NCI-H1694 (cell line): ENCODE measurements around the gene KRT79.

ENCODE experiments used
- DNase-seq: peaks from one replicate; lab custom pipeline; 2025; lab: John Stamatoyannopoulos, UW

Gene KRT79

DNA sequence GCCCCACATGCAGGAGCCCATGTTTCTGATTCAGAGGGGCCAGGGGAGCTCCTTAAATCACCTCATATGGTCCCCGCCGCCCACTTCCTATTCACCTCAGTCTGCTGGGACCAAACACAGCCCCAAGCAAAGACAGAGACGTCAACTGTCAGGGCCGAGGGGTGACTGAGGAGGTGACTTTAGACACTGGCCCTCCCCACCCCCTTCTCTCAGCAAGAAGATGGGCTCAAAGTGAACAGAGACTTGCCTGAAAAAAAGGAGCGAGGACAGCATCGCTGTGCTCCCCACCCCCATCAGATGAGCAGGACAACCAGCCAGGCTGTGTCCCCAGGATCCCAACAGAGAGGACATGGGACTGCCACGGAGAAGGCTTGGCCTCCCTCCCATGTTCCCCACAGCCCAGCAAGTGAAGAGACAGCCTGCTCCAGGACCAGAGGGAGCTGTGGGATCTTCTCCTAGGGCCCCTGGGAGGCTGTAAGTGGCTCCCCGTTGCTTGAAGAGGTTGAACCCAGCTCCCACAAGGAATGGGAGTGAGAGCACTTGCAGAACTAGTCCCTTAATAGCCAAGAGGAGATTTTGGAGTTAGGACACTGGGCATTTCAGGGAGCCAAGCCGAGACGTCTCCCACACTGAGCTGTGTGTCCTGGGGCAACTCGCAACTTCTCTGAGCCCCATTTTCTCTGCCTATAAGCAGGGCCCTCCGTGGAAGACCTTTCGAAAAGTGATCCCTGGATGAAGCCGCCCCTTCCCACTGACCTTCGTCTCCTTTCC is 1.3 kb upstream of the KRT79 start:
- no peak for DNase-seq

GRCh38 chr12:52834727-52835001 is 553 bp upstream of the KRT79 start:
- no peak for DNase-seq

DNA sequence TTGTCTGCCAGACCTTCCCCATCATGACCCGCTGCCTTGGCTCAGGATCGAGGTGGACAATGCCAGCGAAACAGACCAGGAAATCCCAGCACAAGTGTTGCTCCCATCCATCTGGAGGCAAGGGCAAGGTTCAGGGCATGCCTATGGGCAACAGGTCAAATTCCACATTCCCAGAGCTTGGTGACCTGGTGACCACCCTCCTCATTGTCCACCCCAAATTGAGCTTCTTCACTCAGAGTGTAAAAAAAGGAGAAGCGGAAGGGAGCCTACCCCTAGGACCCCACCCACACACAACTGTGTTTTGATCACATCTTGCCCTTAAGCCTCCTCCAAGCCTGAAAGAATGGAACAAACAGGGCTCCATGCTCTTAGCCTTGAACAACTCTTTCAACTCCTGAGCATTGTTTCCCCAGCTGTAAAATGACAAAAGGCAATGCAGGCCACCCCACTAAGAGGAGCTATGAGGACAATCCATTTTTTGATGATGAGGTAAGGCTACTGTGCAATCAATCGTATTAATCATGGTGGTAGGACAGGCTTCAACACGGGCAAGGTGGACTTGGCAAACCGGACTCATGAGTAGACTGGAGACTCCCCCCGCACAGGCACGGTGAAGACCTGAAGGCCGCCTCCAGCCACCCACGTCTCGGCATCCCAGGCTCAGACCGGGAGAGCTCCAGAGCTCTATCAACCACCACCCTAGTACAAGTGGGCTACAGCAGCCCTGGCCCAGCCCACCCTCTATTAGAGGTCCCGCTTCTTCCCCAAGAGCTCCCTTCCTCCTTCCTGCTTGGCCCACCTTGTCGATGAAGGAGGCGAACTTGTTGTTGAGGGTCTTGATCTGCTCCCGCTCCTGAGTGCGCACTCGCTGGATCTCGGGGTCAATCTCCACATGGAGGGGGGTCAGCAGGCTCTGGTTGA is 866 bp downstream of the KRT79 start:
- no peak for DNase-seq

- DNase-seq: no peak
Measured at GRCh38 chr12:52832451-52832850, 1.7 kb downstream of the KRT79 start.

DNA sequence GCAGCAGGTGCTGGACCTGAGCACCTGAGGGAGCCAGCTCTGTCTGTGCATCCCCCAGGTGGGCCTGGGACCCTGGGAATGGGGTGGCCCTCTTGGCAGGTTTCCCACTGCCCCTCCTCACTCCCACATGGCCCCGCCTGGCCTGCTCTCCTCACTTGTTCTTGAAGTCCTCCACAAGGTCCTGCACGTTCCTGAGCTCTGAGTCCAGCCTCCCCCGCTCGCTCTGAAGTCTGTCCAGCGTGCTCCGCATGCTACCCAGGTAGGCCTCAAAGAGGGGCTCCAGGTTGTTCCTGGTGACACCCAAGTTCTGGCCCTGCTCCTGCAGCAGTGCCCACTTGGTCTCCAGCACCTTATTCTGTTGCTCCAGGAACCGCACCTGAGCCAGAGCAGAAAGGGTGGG is 2.9 kb downstream of the KRT79 start:
- DNase-seq: no peak

GRCh38 chr12:52829986-52830770 is 3.9 kb downstream of the KRT79 start:
- DNase-seq: no peak

GRCh38 chr12:52828591-52829021 is 5.5 kb downstream of the KRT79 start:
- no peak for DNase-seq

GRCh38 chr12:52828156-52828555 is 6.0 kb downstream of the KRT79 start:
- no peak for DNase-seq

DNA sequence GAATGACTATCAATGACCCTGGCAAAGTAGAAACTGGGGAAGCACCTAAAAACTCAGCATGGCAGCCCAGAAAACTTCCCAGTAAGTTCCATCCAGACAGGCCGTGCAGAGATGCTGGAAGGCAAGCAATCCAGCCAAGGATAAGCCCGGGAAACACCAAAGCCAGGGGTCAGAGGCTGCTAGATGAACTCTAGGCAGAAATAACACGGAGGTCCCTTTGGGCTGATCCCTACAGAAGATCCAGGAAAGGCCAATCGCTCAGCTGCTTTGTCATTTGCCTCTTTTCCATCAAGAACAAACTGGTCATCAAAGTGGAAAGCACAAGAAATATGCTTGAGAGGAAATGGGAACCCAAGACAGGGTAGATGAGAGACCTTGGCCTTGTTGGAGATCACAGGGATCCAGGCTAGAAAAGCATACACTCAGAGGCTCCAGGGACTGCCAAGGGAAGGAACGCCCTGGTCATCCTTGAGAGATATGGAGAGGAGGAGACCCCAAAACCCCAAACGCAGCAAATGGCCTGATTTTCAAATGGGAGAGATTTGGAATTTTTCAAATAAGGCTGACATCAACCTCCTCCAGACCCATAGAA is 6.5 kb downstream of the KRT79 start:
- DNase-seq: no peak

DNA sequence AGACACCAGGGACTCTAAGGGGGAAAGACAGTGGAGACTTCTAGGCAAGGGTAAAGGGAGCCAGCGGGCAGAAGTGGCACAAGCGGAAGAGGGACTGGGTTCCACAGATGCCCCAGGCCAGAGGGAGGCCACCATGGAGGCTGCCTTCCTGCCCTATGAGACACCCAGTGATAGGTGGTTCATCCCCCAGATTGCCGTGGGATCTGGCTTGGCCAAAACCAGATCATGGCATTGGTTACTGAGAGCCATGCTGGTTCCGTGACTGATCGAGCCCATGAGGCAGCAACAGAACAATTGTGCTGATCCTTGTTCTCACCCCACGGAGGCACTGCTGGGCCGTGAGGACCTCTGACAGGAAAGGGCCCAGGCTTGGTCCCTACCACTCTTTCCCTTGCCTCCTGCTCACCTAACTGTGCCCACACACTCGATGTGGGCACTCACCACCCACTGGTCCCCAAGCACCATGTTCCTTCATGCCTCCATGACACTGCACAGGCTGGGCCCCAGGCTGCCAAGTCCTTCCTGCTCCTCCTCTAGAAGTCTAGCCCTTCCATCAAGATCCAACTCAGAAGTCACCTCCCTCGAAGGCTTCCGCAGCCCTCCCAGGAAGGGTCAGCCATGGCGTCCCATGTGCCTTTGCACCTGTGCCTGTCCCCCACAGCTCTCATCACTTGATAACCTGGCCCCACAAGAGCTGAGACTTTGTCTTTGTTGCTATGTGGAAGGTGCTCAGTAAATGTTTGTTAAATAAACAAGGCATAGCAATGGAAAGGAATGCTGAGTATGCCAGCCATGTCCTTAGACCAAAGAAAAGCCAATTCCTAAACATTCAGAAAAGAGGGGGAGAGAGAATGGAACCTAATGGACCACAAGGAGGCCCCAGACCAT is 7.3 kb downstream of the KRT79 start:
- DNase-seq: no peak

GRCh38 chr12:52825961-52826360 is 8.2 kb downstream of the KRT79 start:
- no peak for DNase-seq

DNA sequence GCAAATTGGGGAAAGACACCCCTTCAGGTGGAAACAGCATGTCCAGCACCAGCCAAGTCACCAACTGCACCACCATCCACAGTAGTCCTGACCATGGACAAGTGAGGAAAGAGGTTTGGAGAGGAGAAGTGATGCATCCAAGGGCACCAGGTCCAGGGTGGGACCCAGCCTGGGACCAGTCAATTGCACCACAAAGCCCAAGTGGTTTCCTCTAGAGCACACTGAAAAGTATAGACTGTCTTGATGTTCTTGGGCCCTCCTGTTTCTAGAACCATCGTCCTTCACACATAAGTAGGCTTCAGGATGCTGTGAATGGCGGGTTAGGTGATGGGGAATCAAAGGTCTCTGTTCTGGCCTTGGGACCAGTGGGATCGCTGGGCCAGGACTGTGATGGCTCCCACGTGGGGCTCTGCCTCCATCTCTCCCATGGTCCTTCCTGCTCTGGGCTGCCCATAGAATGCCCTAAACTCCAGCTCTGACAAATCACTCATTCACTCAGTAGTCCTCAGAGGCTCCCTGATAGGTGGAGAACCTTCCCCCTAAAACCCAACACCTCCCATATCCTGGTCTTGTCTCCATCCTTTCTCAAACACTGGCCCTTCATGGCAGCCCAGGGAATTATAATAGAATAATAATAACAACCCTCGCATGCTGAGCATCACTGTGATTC is 9.2 kb downstream of the KRT79 start:
- no peak for DNase-seq

GRCh38 chr12:52823761-52824450 is 10.2 kb downstream of the KRT79 start:
- DNase-seq: no peak

DNA sequence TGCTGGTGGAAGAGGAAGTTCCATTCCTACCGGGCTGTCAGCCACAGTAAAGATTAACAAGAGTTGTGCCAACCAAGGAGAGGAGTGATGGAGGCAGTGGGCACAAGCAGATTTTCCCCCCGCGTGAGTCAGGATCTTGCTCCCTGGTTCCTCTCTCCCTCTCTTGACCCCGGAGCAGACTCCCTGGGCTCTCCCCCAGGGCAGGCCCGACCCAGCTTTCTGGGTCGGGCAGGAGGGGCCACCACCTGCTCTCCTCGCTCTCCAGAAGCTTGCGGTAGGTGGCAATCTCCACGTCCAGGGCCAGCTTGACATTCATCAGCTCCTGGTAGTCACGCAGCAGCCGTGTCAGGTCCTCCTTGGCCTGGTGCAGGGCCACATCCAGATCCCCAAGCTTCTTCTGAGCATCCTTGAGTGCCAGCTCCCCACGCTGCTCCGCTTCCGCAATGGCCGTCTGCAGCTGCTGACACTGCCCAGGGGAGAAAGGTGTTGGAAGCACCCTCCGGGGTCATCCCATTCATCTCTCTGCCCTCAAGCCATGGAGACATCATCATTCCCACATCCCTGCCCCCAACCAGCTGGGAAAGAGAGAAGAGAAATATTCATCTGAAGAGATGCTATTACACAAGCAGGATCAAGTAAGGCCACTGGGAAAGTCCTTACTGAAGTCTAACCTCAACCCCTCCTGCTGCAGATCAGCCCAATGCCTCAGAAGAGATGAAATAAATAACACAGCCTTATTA is 11.2 kb downstream of the KRT79 start:
- DNase-seq: no peak

DNA sequence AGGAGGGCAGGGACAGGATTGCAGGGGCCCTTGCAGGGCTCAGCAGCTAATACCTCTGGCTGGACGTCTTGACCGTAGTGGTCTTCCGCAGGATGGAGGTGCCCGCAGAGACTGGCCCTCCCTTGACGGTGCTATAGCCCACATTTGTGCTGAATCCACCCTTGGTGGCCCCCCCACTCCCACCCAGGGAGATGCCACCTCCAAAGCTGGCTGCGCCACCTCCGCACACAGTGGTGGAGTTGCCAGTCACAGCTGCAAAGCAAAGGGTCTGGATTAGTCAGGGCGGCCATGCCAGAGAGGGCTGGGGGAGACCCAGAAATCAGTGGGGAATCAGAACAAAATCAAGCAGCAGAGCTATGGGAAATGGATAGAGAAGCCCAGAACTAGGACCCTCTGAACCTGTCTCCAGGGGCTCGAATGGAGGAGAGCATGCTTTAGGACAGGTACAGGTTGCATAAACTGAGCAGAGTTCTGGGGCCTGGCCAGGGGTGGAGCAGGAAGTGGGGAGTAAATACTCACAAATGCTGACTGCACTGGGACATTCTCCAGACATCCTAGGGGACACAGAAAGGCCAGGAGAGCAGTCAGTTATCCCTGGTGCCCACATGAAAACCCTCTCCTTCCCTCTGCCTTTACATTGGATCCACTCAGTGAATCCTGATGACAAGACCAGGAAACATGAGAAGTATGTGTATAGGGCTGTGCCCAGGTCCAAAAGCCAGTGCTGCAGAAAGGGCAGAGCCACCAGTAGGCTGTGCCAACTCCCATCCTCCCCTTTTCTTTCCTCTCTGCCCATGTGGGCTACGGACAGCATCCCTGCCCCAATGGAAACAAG is 12.1 kb downstream of the KRT79 start:
- DNase-seq: no peak

GRCh38 chr12:52821071-52821730 is 12.9 kb downstream of the KRT79 start:
- no peak for DNase-seq

DNA sequence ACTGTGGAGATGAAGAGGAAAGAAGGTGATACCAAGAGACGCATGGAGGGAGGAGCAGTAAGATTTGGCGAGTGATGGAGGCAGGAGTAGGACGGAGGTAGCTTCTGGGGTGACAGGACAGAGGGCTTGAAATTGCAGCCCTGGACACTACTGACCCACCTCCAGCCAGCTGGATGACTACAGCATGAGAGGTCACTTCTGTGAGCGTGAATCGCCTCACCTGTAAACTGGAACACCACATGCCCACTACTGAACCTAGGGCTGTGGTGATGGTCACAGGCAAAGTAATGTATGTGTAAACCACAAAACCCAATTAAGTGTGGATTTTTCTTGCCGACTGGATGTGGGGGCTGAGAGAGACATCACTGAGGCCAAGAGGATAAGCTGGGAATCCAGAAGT is 13.6 kb downstream of the KRT79 start:
- no peak for DNase-seq
